C4-2B (cell line): ENCODE measurements around the gene CYP3A7.
"Not testable (repeated sequence)": the region's sequence is repeated elsewhere in the genome, so short reads cannot be mapped to it uniquely, and the experiment has no call there.

Source experiments
- H3K27ac ChIP-seq: fragments of 450-650 bp; 2 replicates; pipeline ENCODE4 v1.5.1; 2017
- ZFX ChIP-seq: fragments of 450-650 bp; IDR thresholded peaks from 2 replicates; pipeline ENCODE4 v1.6.1; 2017
- TF ChIP-seq, protein P1 (sequence below): fragments of 450-650 bp; conservative IDR thresholded peaks from 2 replicates; pipeline ENCODE4 v1.5.1; 2017; ENCODE audit warnings: mild to moderate bottlenecking

Gene CYP3A7

DNA sequence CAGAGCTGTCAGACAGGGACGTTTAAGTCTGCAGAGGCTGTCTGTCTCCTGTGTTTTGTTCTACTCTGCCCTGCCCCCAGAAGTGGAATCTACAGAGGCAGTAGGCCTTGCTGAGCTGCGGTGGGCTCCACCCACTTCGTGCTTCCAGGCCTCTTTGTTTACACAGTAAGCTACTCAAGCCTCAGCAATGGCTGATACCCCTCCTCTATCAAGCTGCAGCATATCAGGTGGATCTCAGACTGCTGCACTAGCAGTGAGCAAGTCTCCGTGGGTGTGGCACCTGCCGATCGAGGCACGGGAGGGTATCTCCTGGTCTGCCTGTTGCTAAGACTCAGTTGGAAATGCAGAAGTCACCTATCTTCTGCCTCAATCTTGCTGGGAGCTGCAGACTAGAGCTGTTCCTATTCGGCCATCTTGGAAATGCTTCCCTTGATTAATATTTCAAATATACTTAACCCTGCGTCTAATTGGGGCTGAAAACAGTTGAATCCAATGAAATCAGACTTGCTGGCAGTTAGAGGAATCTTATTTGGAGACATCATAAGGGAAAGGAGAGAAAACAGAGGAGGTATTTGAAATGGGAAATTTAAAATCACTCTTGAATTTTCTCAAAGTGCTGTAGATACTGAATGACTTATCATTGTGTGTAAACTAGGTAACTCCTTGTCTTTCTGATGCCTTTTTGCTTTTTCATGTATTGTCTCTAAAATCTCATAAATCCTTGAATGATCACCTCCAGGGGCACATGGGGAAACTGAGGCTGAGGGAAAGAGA, 41.4 kb downstream of the CYP3A7 start:
- TF ChIP-seq, protein P1, sequence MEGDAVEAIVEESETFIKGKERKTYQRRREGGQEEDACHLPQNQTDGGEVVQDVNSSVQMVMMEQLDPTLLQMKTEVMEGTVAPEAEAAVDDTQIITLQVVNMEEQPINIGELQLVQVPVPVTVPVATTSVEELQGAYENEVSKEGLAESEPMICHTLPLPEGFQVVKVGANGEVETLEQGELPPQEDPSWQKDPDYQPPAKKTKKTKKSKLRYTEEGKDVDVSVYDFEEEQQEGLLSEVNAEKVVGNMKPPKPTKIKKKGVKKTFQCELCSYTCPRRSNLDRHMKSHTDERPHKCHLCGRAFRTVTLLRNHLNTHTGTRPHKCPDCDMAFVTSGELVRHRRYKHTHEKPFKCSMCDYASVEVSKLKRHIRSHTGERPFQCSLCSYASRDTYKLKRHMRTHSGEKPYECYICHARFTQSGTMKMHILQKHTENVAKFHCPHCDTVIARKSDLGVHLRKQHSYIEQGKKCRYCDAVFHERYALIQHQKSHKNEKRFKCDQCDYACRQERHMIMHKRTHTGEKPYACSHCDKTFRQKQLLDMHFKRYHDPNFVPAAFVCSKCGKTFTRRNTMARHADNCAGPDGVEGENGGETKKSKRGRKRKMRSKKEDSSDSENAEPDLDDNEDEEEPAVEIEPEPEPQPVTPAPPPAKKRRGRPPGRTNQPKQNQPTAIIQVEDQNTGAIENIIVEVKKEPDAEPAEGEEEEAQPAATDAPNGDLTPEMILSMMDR: no peak
- TF ChIP-seq ZFX: no peak
- no peak overlapping the region for H3K27ac ChIP-seq

GRCh38 chr7:99693100-99693426, 41.9 kb downstream of the CYP3A7 start:
- no peak overlapping the region for H3K27ac ChIP-seq
- TF ChIP-seq, protein P1: no peak
- no peak for TF ChIP-seq ZFX

DNA sequence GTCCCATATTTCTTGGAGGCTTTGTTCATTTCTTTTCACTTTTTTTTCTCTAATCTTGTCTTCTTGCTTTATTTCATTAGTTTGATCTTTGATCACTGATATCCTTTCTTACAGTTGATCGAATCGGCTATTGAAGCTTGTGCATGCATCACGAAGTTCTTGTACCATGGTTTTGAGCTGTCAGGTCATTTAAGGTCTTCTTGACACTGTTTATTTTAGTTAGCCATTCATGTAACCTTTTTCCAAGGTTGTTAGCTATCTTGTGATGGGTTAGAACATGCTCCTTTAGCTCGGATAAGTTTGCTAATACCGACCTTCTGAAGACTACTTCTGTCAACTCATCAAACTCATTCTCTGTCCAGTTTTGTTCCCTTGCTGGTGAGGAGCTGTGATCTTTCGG, 42.4 kb downstream of the CYP3A7 start:
- H3K27ac ChIP-seq: not testable (repeated sequence)

DNA sequence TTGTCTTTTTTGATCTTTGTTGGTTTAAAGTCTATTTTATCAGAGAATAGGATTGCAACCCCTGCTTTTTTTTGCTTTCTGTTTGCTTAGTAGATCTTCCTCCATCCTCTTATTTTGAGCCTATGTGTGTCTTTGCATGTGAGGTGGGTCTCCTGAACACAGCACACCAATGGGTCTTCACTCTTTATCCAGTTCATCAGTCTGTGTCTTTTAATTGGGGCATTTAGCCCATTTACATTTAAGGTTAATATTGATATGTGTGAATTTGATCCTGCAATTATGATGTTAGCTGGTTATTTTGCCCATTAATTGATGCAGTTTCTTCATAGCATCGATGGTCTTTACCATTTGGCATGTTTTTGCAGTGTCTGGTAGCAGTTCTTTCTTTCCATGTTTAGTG, 43.3 kb downstream of the CYP3A7 start:
- not testable (repeated sequence) for H3K27ac ChIP-seq

DNA sequence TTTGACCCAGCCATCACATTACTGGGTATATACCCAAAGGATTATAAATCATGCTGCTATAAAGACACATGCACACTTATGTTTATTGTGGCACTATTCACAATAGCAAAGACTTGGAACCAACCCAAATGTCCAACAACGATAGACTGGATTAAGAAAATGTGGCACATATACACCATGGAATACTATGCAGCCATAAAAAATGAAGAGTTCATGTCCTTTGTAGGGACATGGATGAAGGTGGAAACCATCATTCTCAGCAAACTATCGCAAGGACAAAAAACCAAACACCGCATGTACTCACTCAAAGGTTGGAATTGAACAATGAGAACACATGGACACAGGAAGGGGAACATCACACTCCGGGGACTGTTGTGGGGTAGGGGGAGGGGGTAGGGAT, 44.1 kb downstream of the CYP3A7 start:
- not testable (repeated sequence) for H3K27ac ChIP-seq

GRCh38 chr7:99685871-99686608, 49.0 kb downstream of the CYP3A7 start:
- not testable (repeated sequence) for H3K27ac ChIP-seq

DNA sequence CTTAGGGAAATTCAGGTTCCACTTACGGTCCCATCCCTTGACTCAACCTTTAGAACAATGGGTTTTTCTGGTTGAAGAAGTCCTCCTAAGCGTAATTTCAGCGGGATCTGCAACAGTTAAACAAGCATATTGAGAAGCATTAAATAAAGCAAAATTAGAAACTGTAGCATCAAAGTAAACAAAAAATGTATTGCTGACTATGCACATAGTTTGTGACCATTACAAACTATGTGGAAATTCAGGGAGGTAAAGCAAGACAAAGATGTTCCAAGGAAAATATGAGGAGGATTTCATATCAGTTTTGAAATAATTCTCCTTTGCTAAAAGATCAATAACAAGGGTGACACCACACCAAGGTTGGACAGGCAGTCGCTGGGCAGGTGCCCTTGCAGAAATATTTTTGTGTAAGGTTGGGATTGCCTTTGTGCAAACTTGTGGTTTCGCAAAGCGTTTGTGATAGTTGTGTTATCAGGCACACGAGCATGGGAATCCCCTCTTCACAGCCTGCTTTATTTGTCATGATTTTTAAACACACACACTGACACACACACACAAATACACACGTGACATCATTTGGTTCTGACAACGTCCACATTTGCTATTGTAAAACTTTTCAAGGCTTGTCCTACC, 49.8 kb downstream of the CYP3A7 start:
- no peak overlapping the region for H3K27ac ChIP-seq
- TF ChIP-seq ZFX: no peak
- TF ChIP-seq, protein P1: no peak

DNA sequence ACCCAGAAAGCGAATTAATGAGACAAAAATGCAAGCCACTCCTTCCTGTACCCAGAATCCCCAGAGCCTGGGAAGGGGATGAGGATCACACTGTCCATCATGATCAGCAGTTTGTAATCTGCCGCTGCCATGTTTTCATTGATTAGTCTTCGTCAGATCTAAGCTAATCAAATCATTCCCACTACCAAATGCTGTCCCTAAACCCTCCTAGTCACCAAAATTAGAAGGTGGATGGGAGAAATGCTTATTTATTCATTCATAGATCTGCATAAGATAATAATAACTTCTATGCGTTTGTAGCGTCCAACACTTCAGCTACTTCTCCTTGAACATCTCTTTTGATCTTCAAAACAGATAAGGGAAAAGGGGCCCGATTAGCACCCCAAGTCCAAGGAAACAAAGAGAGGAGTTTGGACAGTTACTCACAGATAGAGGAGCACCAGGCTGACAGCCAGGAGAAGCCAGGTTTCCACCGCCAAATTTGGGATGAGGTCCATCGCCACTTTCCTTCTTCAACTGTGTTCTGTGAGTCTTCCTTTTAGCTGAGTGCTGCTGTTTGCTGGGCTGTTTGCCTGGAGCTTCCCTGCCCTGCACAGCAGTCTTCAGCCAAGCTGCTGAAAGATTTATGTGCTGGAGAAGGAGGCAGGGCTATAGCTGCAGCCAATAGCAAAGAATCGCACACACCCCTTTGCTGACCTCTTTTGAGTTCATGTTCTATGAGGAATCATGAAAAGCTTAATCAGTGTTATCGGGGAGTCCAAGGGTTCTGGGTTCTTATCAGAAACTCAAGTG, 55.4 kb downstream of the CYP3A7 start, which contains the start of gene CYP3A5:
CYP3A5 (minus strand) TSS at position 597 of the 792 bp plus-strand sequence; CDS start at position 497, 100 bp downstream.
- TF ChIP-seq, protein P1: no peak
- TF ChIP-seq ZFX: no peak
- no peak within 1 kb of the TSS for H3K27ac ChIP-seq

DNA sequence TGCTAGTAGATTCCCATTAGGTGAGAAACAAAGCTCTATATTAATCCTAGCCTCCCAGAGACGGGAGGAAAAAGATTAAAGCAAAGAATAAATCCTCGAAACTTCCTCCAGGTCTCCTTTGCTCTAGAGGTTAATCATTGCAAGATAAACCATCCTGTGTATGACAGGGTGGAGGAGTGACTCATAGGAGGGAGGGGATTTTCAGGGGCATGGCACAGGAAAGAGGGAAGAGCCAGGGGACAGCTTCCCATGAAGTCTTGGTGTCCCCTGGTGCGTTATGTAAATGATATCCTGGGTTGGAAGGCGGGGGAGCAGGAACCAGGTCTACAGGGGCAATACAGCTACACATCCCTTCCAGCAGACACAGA, 56.0 kb downstream of the CYP3A7 start:
- no peak overlapping the region for H3K27ac ChIP-seq
- no peak for TF ChIP-seq ZFX
- TF ChIP-seq, protein P1: no peak
